Cortex of kidney (tissue), 1 donor: ENCODE measurements around the gene FCGBP.
A peak's percentile ranks its signal among the peaks of the same experiment; 100 is the strongest.
"Not testable (repeated sequence)": the region's sequence is repeated elsewhere in the genome, so short reads cannot be mapped to it uniquely, and the experiment has no call there.

Experiments used
- DNase-seq: peaks from one replicate; lab custom pipeline; 2025; lab: John Stamatoyannopoulos, UW

The FCGBP gene

DNA sequence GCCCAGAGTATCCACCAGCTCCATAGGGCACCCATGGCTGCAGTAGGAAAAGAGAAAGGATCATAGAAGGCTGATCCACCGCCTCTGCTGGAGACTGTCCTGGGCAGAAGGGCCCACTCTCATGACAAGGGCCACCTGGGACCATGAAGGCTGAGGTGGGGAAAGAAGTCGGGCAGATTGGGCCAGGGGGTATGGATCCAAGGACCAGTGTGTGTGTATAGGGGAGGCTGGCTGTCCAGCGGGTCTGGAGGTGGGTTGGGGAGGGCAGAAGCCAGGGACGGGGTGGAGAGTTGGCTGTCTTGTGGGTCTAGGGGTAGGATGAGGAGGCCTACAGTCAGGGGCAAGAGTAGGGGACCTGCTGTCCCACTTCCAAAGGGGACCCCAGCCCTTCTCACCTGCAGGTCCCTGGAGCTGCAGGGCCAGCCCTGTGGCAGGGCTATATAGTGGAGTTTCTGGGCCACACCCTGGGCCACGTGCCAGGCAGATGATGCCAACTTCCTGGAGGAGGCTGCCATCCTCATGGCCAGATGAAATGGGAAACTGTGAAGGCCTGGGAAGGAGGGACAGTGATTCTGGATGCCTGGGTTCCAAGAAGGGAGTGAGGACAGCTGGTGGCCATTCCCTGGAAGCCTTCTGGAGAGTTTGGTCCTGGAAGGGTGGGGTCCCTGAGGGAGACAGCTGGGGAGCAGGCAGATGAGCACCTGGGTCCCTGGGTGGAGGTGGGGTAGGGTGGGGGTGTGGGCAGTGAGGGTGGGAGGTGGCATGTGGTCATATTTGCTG lies at the start of gene FCGBP:
TSS of gene FCGBP (minus strand) at position 51 of the 780 bp plus-strand sequence.
- DNase-seq = no peak

DNA sequence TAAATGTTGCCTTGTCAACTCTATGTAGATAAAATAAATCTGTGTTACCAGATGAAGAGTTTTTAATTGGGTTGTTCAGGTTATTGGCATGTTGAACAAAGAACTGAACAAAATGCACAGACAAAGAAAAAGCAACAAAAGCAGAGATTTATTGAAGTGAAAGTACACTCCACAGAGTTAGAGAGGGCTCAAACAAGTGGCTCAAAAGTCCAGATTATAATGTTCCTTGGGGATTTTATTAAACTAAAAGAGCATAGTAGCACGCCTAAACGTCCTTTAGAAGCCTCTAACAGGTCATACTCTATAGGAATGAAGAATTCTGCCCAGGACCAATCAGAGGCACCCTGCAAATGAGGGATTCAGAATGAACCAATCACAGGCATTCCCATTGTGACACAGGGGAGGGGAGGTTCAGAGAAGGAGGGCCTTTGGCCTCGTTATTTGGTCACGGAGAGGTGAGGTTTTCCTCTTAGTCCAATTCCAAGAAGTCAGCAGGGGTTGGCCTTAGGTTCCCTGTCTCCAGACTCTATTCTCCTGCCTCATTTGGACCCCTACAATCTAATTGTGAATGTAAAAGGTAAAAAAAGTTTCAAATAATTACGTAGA lies 49.4 kb upstream of the FCGBP start:
- no peak for DNase-seq

DNA sequence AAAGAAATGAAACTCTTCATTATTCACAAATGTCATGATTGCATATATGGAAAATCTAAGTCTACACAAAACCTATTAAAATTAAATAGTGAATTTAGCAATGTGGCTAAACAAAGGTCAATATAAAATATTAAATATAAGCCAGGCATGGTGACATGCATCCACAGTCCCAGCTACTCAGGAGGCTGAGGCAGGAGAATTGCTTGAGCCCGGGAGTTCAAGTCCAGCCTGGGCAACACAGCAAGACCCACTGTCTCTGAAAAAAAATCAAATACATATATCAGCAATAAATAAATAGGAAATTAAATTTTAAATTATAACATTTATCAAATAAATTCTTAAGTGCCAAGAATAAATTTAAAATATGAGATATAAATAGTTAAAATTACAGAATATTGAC lies 48.4 kb upstream of the FCGBP start:
- DNase-seq = no peak

DNA sequence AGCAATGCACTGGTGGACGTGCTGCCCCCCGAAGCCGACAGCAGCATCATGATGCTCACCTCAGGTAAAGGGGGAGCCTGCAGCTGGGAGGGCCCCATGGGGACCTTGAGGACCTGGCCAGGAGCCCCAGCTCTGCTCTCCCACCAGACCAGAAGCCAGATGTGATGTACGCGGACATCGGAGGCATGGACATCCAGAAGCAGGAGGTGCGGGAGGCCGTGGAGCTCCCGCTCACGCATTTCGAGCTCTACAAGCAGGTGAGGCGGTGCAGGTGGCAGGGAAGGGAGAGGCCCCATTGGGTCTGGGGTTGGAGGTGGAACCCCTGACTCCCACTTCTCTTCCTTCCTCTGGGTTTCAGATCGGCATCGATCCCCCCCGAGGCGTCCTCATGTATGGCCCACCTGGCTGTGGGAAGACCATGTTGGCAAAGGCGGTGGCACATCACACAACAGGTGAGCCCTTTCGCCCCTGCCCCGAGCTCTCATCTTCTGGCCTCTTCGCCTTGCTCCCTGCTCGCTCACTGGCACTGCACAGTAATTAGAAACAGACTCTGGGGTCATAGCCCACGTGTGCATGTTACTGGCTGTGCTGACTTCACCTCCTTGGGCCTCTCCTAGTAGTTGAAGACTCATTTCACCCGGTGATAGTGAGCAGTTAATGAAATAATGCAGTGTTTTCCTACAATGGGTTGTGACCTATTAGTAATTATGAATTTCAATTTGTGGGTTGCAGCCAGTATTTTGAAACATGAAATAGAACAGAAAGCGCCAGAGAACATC lies 40.1 kb upstream of the FCGBP start:
- no peak for DNase-seq

DNA sequence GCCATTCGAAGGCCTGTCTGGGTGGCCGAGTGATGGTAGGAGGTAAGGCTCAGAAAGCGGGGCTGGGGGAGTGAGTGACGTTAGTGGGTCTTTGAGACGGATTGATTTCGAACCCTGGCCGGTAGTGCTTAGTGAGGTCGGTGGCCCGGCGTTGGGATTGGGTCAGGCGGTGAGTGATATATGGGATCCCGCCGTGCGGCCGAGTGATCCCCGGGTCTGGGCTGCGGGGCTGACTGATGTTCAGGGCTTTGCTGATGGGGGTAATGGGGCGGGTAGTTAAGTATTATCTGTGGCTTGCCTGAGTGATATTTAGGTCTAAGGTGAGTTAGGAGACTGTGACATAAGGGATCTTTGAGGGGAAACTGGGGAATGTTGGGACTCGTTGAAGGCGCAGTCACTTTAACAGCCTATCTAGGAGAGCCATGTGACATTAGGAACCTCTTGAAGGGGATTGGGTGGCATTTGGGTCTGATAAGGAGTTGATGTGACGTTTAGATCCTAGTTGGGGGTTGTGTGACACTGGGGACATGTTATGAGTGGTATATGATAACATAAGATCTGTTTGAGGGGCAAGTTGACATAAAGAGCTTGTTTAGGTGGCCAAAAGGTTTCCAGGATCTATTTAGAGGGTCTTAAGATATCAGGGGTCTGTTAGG lies 37.1 kb upstream of the FCGBP start:
- DNase-seq = no peak

DNA sequence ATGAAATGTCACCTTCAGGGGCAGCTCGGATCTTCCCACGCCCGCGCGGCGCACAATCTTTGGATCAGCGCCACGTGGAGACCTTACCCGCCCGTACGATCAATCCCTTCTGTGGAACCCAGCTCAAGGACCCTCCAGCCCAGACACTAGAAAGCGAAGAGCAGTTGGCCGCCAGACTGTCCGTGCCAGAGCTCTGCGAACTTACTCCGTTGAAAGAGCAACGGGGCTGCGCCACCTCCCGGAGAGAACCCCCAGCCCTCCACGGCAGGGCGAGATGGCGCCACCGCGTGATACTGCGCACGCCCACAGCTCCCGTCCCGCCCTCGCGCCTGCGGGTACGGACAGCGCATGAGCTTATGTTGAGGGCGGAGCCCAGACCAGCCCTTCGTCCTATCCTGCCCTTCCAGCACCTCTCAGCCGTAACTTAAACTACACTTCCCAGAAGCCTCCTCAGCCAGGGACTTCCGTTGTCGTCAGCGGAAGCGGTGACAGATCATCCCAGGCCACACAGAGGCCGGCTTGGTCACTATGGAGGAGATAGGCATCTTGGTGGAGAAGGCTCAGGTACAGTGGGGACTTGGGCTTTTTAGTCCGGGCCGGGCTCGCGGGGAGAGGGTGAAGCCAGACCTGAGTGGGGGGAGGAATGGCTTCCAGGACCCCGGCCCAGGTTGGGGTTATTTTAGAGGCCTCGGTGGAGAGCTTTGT lies 36.4 kb upstream of the FCGBP start, which contains the start of gene PSMC4:
TSS of gene PSMC4 (plus strand) at position 491 of the 705 bp plus-strand sequence. CDS start at position 529, 38 bp downstream.
- peak; percentile 87 for DNase-seq

DNA sequence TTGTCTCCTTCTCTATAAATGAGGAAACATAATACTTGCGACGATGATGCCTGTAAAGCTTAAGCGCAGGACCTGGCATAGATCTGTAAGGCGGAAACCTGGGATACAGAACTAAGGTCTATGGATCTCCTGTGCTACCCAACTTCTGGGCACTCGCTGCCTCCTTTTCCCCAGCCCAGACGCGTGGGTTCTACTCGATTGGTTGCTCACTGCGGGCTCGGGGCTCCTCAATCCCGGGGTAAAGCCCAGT lies 35.9 kb upstream of the FCGBP start:
- DNase-seq = no peak

DNA sequence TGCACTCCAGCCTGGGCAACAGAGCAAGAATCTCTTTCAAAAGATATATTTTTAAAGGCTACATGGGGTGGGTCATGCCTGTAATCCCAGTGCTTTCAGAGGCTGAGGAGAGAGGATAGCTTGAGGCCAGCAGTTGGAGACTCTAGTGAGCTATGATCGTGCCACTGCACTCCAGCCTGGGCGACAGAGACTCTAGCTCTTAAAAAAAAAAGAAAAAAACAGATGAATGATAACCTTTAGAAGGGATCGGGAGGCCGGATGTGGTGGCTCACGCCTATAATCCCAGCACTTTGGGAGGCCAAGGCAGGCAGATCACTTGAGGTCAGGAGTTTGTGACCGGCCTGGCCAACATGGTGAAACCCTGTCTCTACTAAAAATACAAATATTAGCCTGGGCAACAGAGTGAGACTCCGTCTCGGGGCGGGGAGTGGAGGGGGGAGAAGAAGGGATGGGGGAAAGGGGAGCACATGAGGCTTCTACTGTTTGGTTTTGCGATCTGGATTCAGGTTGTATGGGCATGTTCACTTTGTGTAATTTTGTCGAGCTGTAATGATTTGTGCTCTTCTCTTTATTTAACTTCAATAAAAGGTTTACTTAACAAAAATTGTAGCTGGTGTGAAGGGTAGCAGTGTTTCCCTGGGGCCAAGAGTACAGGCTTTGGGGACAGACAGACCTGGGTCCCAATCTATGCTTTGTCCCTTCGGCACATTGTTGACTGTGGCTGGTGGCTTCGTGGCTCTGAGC lies 35.4 kb upstream of the FCGBP start:
- no peak for DNase-seq

DNA sequence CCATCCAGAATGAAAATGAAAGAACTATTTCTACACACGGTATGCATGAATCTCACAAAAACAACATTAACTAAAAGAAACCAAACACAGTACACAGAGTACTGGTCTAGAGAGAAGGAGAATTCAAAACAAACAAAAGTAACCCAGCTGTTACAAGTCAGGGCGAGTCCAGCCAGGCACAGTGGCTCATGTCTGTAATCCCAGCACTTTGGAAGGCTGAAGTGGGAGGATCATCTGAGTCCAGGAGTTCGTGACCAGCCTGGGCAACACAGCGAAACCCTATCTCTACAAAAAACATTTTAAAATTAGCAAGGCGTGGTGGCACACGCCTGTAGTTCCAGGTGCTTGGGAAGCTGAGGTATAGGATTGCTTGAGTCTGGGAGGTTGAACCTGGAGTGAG lies 34.8 kb upstream of the FCGBP start:
- DNase-seq = no peak

DNA sequence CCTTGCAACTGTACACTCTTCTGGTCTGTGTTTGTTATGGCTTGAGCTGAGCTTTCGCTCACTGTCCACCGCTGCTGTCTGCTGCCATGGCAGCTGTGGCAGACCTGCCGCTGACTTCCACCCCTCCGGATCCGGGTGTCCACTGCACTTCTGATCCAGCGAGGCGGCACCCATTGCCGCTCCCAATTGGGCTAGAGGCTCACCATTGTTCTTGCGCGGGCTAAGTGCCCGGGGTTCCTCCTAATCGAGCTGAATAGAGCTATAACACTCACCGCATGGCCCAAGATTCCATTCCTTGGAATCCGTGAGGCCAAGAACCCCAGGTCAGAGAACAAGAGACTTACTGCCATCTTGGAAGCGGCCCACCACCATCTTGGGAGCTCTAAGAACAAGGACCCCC lies 34.4 kb upstream of the FCGBP start:
- no peak for DNase-seq

DNA sequence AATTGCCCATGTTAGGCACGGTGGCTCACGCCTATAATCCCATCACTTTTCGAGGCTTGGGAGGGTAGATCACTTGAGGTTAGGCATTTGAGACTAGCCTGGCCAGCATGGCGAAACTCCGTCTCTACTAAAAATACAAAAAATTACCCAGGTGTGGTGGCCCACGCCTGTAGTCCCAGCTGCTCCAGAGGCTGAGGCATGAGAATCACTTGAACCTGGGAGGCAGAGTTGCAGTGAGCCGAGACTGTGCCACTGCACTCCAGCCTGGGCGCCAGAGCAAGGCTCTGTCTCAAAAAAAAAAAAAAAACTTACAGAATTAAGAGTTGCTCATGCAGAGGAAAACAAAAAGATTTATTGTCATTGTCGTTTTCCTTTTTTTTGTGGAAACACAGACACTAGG lies 33.1 kb upstream of the FCGBP start:
- no peak for DNase-seq

DNA sequence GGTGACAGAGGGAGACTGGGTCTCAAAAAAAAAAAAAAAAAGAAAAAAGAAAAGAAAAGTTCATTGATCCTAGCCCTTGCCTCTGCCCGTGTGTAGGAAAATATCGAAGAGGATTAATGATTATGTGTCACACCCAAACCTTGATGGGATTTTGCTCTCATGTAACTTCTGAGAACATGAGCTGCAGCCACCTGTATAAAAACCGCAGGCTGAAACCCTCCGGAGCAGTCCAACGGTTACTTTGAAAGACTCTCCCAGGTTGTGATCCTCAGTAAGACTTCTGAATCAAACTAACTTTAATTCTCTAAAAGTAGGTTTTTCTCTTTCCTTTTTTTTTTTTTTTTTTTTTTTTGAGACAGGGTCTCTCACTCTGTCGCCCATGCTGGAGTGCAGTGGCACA lies 32.2 kb upstream of the FCGBP start:
- no peak for DNase-seq

DNA sequence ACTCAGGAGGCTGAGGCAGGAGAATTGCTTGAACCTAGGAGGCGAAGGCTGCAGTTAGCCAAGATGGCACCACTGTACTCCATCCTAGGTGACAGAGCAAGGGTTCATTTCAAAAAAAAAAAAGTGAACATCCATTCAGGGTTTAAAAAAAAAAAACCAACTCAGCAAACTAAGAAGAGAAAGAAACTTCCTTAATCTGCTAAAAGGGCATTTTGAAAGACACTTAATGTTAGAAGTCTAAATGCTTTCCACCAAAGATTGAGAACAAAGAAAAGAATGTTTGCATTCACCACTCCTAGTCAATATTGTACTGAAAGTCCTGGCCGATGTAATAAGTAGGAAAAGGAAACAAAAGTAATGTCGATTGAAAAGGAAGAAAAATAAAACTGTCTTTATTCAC lies 29.5 kb upstream of the FCGBP start:
- DNase-seq = no peak

DNA sequence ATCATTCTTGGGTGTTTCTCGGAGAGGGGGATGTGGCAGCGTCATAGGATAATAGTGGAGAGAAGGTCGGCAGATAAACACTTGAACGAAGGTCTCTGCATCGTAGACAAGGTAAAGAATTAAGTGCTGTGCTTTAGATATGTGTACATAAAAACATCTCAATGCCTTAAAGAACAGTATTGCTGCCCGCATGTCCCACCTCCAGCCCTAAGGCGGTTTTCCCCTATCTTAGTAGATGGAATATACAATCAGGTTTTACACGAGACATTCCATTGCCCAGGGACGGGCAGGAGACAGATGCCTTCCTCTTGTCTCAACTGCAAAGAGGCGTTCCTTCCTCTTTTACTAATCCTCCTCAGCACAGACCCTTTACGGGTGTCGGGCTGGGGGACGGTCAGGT lies 25.0 kb upstream of the FCGBP start:
- DNase-seq = not testable (repeated sequence)

DNA sequence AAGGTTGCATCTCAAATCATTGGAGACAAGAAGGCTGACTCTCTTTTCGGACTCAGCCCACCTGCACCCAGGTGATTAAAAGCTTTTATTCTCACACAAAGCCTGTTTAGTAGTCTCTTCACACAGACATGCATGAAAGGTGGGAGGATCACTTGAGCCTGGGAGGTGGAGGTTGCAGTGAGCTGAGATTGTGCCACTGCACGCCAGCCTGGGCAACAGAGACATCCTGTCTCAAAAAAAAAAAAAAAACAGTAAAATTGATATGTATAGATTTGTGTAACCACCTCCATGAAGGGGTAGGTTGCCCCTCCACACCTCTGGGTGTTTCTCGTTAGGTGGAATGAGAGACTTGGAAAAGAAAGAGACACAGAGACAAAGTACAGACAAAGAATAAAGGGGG lies 24.5 kb upstream of the FCGBP start:
- not testable (repeated sequence) for DNase-seq

DNA sequence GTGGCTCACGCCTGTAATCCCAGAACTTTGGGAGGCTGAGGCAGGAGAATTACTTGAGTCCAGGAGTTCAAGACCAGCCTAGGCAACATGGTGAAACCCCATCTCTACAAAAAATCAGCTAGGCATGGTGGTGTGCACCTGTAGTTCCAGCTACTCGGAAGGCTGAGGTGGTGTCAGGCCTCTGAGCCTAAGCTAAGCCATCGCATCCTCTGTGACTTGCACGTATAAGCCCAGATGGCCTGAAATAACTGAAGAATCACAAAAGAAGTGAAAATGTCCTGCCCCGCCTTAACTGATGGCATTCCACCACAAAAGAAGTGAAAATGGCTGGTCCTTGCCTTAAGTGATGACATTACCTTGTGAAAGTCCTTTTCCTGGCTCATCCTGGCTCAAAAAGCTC lies 23.5 kb upstream of the FCGBP start:
- DNase-seq = not testable (repeated sequence)

DNA sequence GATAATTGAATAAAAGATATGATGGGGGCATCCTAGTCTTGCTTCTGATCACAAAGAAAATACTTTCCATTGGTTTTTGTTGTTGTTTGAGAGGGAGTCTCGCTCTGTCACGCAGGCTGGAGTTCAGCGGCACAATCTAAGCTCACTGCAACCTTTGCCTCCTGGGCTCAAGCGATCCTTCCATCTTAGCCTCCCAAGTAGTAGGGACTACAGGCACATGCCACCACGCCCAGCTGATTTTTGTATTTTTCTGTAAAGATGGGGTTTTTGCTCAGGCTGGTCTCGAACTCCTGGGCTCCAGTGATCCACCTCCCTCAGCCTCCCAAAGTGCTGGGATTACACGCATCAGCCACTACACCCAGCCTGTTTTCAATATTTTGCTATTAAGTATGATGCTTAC lies 19.5 kb upstream of the FCGBP start:
- DNase-seq = no peak

DNA sequence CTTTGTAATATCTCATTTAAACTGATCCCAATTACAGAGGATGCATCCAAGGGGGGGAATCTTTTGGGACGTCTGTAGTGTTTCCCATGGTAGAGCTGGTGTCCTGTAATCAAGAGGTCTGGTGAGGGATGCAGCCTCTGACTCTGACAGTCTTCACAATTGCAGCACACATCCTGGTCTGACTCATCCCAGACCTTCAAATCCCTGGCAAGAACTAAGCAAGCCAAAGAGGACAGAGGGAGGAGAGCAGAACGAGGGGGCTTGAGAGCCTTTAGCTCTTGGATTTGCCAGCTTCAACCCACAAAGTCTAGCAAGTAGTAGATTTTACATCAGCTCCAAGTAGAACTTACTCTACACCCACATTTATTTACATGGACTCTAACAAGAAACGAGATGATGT lies 17.3 kb upstream of the FCGBP start:
- DNase-seq = no peak

DNA sequence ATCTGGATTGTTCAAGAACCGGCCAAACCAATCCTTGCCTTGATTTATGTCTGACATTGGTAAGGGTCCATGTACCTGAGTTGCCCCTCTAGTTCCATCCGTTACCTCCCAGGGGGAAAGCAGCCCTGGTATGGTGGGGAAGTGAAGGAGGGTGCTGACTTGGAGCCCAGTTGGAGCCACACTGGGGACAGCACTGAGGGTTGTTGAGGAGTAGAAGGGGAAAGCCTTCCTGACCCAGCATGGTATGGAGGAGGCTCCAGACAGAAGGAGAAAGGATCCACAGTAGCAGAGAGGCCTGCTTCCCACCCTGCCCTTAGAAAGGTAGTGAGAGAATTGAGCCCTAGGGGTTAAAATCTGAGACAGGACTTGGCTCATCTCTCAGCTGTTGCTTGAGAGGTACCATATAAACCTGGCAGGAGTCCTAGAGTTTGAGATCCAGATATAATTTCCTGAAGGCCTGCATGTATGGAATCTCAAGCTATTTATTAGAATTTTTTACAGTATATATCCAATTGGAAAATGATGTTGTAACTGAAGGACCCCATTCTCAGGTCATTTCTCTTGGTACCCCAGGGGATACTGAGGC lies 16.7 kb upstream of the FCGBP start:
- no peak for DNase-seq

DNA sequence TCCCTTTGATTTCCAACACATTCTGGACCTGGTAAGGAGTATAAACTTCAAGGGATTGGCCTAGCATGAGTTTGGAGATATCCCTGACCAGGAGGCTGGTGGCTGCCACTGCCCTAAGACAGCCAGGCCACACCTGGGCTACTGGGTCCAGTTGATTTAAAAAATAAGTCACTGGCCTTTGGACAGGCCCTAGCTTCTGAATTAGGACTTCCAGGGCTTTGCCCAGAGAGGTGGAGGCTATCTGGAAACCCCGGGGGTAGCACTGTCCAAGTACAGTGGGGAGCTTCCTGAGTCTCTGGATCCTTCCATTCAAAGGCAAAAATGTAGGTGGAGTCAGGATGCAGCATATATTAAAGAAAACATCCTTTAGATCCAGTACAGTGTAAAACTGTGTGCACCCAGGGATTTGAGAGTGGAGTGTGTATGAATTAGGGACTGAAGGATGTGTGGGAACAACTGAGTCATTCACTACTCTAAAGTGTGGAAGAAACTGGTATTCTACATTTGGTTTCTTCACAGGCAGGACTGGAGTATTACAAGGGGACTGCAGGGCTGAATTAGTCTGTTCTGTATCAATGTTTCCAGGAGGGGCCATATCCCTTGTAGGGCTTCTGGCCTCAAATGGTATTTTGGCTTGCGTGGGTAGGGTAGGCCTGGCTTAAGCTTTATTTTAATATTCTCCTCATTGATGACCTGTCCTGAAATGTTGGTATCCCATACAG lies 14.8 kb upstream of the FCGBP start:
- DNase-seq = no peak
